Measurements from ENCODE around the gene DPYSL3. TPM values are rescaled to one million over a fixed set of nuclear protein-coding genes. Genes with fewer than 3 reads are reported as not detected.
"Not testable (repeated sequence)": the region's sequence is repeated elsewhere in the genome, so short reads cannot be mapped to it uniquely, and the experiment has no call there.

The DPYSL3 gene
- total RNA-seq, 8 experiments from 2014 or later, result 131 to 708 (median 333) TPM

DNA sequence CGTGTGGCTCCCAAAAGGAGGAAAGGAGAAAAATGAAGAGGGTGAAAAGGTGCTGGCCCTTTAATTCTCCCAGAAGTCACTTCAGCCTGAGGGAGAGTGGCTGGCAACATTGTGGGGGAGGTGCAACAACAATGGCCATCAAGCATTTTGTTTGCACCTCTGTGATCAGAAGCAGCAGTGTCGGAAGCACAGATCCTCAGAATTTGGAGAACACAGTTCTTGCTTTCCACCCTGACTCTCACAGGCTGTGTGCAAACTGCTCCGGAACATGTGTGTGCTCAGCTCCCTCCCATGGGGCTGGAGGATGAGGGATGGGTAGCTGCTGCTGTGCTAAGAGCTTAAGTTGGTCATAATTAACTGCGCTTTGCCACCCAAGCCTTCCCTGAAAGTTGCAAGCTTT is 127.1 kb downstream of the DPYSL3 start:
- in situ Hi-C loops (cut with MboI; ENCODE audit: low pct_unique_long_range_greater_than_20kb in 2 of 9, low sequenced_read_pairs in 9 of 9, unreplicated experiment in 9 of 9), result no loop called here

DNA sequence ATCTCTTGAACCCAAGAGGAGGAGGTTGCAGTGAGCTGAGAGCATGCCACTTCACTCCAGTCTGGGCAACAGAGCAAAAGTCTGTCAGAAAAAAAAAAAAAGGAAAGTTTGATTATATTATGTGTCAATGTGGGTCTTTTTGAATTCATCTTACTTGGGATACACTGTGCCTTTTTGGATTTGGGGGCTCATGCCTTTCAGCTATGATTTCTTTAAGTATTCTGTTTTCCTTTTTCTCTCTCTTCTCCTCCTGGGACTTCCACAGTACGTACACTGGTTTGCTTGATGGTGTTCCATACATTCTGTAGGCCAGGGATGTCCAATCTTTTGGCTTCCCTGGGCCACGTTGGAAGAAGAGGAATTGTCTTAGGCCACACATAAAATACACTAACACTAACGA is 128.3 kb downstream of the DPYSL3 start:
- no peak overlapping the region for H3K27ac ChIP-seq
- H3K4me3 ChIP-seq, result no peak overlapping the region
- 44 to 100% (median 92%) methylated on average over 1 to 3 of the region's 3 CpGs; no CpG with 5 or more reads in 1 of the 10 experiments for WGBS, 10 experiments
- in situ Hi-C loops (cut with MboI; ENCODE audit: low pct_unique_long_range_greater_than_20kb in 2 of 9, low sequenced_read_pairs in 9 of 9, unreplicated experiment in 9 of 9), result no loop called here
- ATAC-seq (replicated peaks in 6 of 8), result no peak
- peaks cover 9 to 12% of the 10 kb centered on the region in 2 donors for H3K4me1 ChIP-seq (replicated peaks in 1 of 2)

More for the DNA sequence above, 127.1 kb downstream of the DPYSL3 start:
- Histone ChIP-seq H3K4me3 (no peak overlapping the region), H3K27ac (peak overlapping the region in 1 of 2 donors; percentile 33), H3K4me1 (replicated peaks in 1 of 2) (peaks cover 12 to 13% of the 10 kb centered on the region in 2 donors)
- ATAC-seq (replicated peaks in 6 of 8), result peak in 7 of 8 experiments; percentile 6 to 87 (median 38)
- 0 to 100% (median 55%) methylated on average over 1 to 4 of the region's 4 CpGs; no CpG with 5 or more reads in 2 of the 10 experiments for WGBS, 10 experiments

DNA sequence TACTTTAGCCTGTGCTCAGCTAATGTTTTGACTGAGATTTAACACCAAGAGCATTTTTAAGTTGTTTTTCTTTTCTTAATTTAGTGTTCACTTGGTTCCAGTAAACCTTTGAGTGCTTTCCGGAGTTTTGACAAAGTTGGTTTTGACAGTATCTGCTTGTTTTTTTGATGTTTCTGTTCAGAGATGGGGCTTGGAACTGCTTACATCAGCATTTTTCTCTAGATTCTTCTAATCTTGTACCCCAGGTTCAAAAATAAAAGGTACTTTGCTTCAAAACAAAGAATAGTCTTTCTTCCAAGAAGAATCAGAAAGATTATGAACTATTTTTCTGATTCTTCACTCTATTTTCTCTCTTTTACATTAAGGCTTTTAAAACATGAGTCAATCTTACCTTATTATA is 132.2 kb downstream of the DPYSL3 start:
- no peak overlapping the region for H3K27ac ChIP-seq
- WGBS, 10 experiments, result 43 to 100% (median 94%) methylated on average over 1 of the region's 1 CpG
- in situ Hi-C loops (cut with MboI; ENCODE audit: low pct_unique_long_range_greater_than_20kb in 2 of 9, low sequenced_read_pairs in 9 of 9, unreplicated experiment in 9 of 9), result loop anchor here in 1 of 9 experiments (10.0 kb wide), 1 partner anchor 153 kb away; no protein-coding TSS in a partner anchor

DNA sequence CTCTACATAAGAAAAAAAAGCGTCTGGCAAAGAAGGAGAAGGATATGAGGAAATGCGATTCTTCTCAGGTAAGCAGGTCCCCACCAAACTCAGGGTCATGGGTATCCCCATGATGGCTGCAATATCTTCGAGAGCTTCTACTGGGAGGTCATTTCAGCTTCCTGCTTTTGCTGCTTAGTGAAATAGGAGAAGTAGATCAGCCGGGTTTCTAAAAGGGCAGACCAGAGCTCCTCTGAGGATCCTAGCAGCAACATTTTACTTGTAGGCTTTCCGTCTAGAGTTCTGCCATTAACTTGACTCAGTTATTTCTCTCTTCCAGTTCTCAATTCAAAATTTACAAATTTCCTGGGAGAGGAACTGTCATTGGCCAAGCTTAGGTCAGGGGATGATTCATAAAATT is 134.7 kb downstream of the DPYSL3 start:
- in situ Hi-C loops (cut with MboI; ENCODE audit: low pct_unique_long_range_greater_than_20kb in 2 of 9, low sequenced_read_pairs in 9 of 9, unreplicated experiment in 9 of 9), result loop anchor here in 1 of 9 experiments (10.0 kb wide), 1 partner anchor 150 kb away; no protein-coding TSS in a partner anchor
- no peak overlapping the region for H3K27ac ChIP-seq
- H3K4me3 ChIP-seq, result no peak overlapping the region
- ATAC-seq (replicated peaks in 6 of 8), result no peak
- peaks cover 0 to 2% of the 10 kb centered on the region in 2 donors for H3K4me1 ChIP-seq (replicated peaks in 1 of 2)
- WGBS, 10 experiments, result 71 to 90% (median 84%) methylated on average over 1 to 5 of the region's 5 CpGs; no CpG with 5 or more reads in 4 of the 10 experiments

More for the DNA sequence above, 132.2 kb downstream of the DPYSL3 start:
- Histone ChIP-seq H3K4me3 (no peak overlapping the region), H3K4me1 (replicated peaks in 1 of 2) (peaks cover 5% of the 10 kb centered on the region in 2 donors)
- ATAC-seq (replicated peaks in 6 of 8), result no peak

DNA sequence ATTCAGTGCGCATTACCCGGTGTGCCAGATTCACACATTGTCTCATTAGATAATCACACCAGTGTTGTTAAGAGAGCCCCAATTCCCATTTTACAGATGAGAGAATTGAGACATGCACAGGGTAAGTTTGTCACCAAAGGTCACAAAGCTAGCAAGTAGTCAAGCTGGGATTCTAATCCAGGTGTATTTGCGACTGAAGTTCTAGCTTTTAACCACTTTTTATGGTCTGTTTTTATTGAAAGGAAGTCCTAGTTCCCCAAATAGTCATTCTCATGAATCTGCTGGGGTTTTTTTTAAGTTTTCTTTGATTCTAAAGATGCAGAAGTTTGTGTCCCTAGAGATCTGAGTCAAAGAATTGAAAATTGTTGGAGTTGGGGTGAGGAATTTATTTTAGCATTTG is 136.5 kb downstream of the DPYSL3 start:
- Histone ChIP-seq H3K27ac (no peak overlapping the region), H3K4me3 (no peak overlapping the region), H3K4me1 (replicated peaks in 1 of 2) (no peaks in the 10 kb centered on the region)
- no peak for ATAC-seq (replicated peaks in 6 of 8)
- WGBS, 10 experiments, result 67 to 100% (median 93%) methylated on average over 1 to 3 of the region's 3 CpGs; no CpG with 5 or more reads in 3 of the 10 experiments
- in situ Hi-C loops (cut with MboI; ENCODE audit: low pct_unique_long_range_greater_than_20kb in 2 of 9, low sequenced_read_pairs in 9 of 9, unreplicated experiment in 9 of 9), result loop anchor here in 4 of 9 experiments (10.0 to 25.0 kb wide), 4 partner anchors 136 to 836 kb away; partner anchors contain the start of gene STK32A (in 3 of the 4)

DNA sequence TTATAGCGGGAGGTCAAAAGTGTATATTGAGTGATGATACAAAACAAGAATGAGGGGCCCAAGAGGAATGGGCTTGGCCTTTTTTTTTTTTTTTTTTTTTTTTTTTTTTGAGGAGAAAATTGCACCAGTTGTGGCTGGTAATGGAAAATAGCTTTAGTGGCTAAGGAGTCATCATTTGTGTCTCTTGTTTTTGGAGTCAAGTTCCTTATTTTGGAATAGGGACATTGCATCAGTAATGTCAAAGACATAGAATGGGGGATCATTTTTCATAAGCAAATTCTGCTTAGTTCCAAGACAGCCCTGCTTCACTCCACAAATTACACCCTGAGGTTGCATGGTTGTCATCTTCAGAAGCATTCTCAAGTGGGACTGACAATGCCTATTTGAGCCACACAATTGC is 137.7 kb downstream of the DPYSL3 start:
- Histone ChIP-seq H3K4me3 (no peak overlapping the region), H3K4me1 (replicated peaks in 1 of 2) (no peaks in the 10 kb centered on the region), H3K27ac (no peak overlapping the region)
- no peak for ATAC-seq (replicated peaks in 6 of 8)
- in situ Hi-C loops (cut with MboI; ENCODE audit: low pct_unique_long_range_greater_than_20kb in 2 of 9, low sequenced_read_pairs in 9 of 9, unreplicated experiment in 9 of 9), result loop anchor here in 4 of 9 experiments (10.0 to 25.0 kb wide), 4 partner anchors 135 to 835 kb away; partner anchors contain the start of gene STK32A (in 3 of the 4)
- 67 to 100% (median 100%) methylated on average over 1 of the region's 1 CpG; no CpG with 5 or more reads in 2 of the 10 experiments for WGBS, 10 experiments

DNA sequence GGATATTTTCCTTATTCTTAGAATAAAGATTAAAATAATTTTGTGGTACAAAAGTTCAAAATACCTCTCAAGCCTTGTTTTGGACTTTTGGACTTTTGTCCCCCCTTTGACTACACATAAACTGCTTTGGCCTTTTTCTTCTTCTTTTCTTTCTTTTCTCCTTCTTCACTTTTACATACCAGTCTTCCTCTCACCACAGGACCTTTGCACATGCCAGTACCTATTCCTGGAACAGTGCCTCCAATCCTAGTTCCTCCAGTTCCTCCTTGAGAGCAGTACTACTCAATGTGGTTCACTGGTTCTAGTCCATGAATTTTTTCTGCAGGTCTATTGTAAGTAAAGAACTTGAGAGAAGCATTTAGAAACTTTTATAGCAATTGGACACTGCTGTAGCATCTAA is 138.6 kb downstream of the DPYSL3 start:
- in situ Hi-C loops (cut with MboI; ENCODE audit: low pct_unique_long_range_greater_than_20kb in 2 of 9, low sequenced_read_pairs in 9 of 9, unreplicated experiment in 9 of 9), result loop anchor here in 4 of 9 experiments (10.0 to 25.0 kb wide), 4 partner anchors 134 to 834 kb away; partner anchors contain the start of gene STK32A (in 3 of the 4)
- H3K4me3 ChIP-seq, result no peak overlapping the region
- H3K4me1 ChIP-seq (replicated peaks in 1 of 2), result no peaks in the 10 kb centered on the region
- ATAC-seq (replicated peaks in 6 of 8), result no peak
- no peak overlapping the region for H3K27ac ChIP-seq

DNA sequence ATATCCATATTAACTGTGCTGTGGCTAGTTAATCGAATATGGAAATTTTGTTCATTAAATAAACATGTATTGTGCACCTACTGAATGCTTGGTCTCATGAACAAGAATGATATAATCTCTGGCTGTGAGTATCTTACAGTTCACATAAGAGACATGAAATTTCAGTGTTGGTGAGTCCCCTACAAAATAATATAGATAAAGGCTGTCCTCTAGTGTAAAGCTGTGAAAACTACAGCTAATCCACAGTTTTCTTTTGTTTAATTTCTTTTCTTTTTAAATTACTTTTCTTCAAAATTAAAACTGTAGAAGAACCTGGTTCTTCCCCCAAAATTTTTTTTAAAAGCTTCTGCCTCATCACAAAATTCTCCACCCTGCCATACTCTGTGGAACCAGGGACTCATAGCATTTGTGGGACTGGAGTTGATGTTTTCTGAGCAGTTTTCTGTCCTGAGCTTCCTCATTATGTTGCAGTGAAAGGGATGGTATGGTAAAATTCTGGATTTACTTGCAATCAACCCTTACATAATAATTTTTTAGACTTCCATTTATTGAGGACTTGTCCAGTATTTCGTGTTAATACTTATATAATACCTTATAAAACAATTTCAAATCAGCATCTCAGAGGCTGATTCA is 140.0 kb downstream of the DPYSL3 start:
- peak in 2 of 8 experiments; percentile 44 to 51 for ATAC-seq (replicated peaks in 6 of 8)
- in situ Hi-C loops (cut with MboI; ENCODE audit: low pct_unique_long_range_greater_than_20kb in 2 of 9, low sequenced_read_pairs in 9 of 9, unreplicated experiment in 9 of 9), result loop anchor here in 4 of 9 experiments (10.0 to 25.0 kb wide), 4 partner anchors 133 to 833 kb away; partner anchors contain the start of gene STK32A (in 3 of the 4)

DNA sequence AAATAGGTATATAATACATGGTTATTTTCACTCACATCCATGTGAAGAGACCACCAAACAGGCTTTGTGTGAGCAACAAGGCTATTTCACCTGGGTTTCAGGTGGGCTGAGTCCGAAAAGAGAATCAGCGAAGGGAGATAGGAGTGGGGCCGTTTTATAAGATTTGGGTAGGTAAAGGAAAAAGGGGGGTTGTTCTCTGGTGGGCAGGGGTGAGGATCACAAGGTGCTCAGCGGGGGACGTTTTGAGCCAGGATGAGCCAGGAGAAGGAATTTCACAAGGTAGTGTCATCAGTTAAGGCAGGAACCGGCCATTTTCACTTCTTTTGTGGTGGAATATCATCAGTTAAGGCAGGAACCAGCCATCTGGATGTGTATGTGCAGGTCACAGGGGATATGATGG is 142.5 kb downstream of the DPYSL3 start:
- not testable (repeated sequence) for H3K4me1 ChIP-seq (replicated peaks in 1 of 2); H3K4me3 ChIP-seq; ATAC-seq (replicated peaks in 6 of 8); H3K27ac ChIP-seq
- in situ Hi-C loops (cut with MboI; ENCODE audit: low pct_unique_long_range_greater_than_20kb in 2 of 9, low sequenced_read_pairs in 9 of 9, unreplicated experiment in 9 of 9), result loop anchor here in 4 of 9 experiments (25.0 kb wide), 3 partner anchors 130 to 830 kb away; partner anchors contain the start of gene STK32A (in 3 of the 4)
- 0 to 100% (median 95%) methylated on average over 1 to 5 of the region's 6 CpGs; no CpG with 5 or more reads in 7 of the 10 experiments for WGBS, 10 experiments

More for the DNA sequence above, 140.0 kb downstream of the DPYSL3 start:
- no peak overlapping the region for H3K4me3 ChIP-seq
- H3K27ac ChIP-seq, result no peak overlapping the region
- H3K4me1 ChIP-seq (replicated peaks in 1 of 2), result no peaks in the 10 kb centered on the region
- WGBS, 10 experiments, result 0 to 64% (median 31%) methylated on average over 1 to 2 of the region's 2 CpGs

DNA sequence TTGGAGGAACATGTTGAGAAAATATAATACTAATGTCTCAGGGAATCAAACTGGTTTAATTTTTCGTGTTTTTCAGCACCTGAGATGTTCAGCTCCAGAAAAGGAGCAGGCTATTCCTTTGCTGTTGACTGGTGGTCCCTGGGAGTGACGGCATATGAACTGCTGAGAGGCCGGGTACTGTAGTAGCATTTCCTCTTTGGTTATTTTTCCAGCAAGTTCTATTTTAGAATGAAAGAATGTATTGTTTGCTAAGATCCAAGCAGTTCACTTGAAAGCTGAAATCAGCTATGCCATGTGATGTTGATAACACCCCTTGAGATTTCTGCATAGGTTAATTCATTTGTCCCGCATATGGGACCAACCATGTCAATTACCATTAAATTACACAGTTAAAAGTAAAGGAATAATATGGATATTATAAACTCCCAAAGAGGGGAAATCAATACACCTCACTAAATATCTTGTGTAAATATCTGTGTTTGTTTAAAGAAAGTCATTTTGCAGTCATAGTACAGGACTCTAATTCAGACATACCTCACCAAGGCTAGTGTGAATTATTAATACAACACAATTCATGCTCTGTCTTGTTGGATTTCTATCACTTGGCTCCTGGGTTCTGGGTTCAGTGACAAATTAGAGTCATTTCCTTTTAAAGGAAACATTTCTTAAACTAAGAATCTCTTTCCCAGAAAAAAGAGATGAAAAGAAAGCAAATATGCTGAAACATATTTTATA is 148.3 kb downstream of the DPYSL3 start:
- ATAC-seq (replicated peaks in 6 of 8), result no peak
- WGBS, 10 experiments, result 40 to 100% (median 85%) methylated on average over 1 to 4 of the region's 4 CpGs
- in situ Hi-C loops (cut with MboI; ENCODE audit: low pct_unique_long_range_greater_than_20kb in 2 of 9, low sequenced_read_pairs in 9 of 9, unreplicated experiment in 9 of 9), result loop anchor here in 4 of 9 experiments (25.0 kb wide), 3 partner anchors 124 to 824 kb away; partner anchors contain the start of gene STK32A (in 3 of the 4)

DNA sequence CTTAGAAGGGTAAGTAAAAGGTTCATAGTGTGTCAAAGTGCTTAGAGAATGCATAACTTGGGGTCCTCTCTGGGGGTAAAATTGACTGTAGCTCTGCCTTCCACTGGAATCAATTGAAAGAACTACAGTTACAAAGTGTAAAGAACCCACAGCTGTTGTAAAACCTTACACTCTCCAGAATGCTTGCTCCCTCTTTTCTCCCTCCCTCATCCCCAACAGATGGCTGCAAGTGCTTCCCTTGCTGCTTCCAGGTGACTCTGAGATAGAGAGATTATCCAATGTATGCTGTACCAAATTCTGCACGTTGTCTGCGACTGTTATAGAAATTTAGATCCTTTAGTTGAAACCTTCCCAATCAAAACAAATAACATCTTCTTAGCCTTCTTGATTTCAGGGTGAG is 149.1 kb downstream of the DPYSL3 start:
- in situ Hi-C loops (cut with MboI; ENCODE audit: low pct_unique_long_range_greater_than_20kb in 2 of 9, low sequenced_read_pairs in 9 of 9, unreplicated experiment in 9 of 9), result loop anchor here in 4 of 9 experiments (25.0 kb wide), 3 partner anchors 124 to 824 kb away; partner anchors contain the start of gene STK32A (in 3 of the 4)
- H3K27ac ChIP-seq, result no peak overlapping the region
- no peaks in the 10 kb centered on the region for H3K4me1 ChIP-seq (replicated peaks in 1 of 2)
- H3K4me3 ChIP-seq, result no peak overlapping the region
- ATAC-seq (replicated peaks in 6 of 8), result no peak
- WGBS, 10 experiments, result 0 to 100% (median 78%) methylated on average over 1 to 2 of the region's 2 CpGs; no CpG with 5 or more reads in 2 of the 10 experiments

More for the DNA sequence above, 148.3 kb downstream of the DPYSL3 start:
- Histone ChIP-seq H3K27ac (no peak overlapping the region), H3K4me3 (no peak overlapping the region), H3K4me1 (replicated peaks in 1 of 2) (no peaks in the 10 kb centered on the region)

DNA sequence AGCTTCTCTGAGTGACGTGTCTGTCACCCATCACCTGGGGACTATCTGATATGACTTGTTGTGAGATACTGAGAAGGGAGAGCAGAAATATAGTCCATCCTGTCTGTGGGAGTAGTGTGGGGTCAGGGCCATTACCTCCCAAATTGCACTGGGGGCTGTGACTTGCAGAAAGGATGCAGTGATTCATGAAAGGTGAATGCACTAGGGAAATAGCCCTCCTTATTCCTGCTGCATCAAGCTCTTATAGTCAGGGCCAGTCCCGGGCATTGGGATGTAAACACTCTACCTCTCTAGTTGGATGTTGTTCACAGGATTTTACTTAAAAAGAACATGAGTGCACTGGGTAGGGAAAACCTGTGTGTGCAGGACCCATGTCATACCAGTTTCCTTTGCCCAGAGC is 150.3 kb downstream of the DPYSL3 start:
- Histone ChIP-seq H3K4me1 (replicated peaks in 1 of 2) (no peaks in the 10 kb centered on the region), H3K27ac (no peak overlapping the region), H3K4me3 (no peak overlapping the region)
- no peak for ATAC-seq (replicated peaks in 6 of 8)
- 0 to 100% (median 94%) methylated on average over 1 to 2 of the region's 2 CpGs; no CpG with 5 or more reads in 2 of the 10 experiments for WGBS, 10 experiments
- in situ Hi-C loops (cut with MboI; ENCODE audit: low pct_unique_long_range_greater_than_20kb in 2 of 9, low sequenced_read_pairs in 9 of 9, unreplicated experiment in 9 of 9), result loop anchor here in 4 of 9 experiments (25.0 kb wide), 3 partner anchors 122 to 822 kb away; partner anchors contain the start of gene STK32A (in 3 of the 4)

All from motor neuron (in vitro differentiated cells).